ENCODE results near the gene PGRMC1.
"Not testable (repeated sequence)": the region's sequence is repeated elsewhere in the genome, so short reads cannot be mapped to it uniquely, and the experiment has no call there.

Gene PGRMC1

DNA sequence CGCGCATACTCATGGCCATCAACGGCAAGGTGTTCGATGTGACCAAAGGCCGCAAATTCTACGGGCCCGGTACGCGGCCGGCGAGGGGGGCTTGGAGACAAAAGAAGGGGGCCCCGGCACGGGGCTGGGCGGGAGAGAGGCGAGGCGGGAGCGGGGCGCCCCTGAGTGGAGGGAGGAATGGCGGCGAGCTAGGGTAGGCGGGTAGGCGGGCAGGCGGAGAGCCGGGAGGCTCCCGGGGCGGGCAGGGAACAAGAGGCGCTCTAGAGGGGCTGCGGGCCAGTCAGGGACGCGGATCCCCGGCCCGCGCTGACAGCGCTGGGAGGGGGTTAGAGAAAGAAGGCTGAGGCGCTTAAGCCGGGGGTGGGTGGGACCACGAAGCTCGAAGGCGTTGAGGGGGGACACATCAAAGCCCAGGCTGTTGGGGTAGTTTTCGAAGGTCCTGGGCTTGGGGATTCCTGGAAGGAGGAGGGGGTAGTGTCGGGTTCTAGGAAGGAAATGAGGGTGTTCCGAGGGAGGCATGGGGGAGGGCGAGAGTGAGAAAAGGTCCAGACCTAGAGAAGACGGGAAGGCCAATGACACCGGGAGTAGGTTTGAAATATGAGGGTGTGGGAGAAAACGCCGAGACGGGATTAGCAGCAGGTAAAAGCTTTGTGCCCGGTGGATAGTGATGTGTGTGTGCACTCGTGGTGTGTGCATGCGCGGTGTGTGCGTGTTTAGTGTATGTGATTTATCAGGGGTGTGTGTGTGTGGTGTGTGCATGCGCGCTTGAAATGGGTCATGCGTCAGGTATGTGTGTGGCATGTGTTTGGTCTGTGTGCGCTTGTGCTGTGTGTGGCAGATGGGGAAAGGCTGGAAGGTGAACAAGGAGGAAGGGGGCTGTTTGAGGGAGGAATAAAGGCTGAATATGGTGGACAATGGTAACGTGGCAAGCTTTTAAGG lies 807 bp downstream of the PGRMC1 start:
- peak; percentile 1 for DNase-seq

DNA sequence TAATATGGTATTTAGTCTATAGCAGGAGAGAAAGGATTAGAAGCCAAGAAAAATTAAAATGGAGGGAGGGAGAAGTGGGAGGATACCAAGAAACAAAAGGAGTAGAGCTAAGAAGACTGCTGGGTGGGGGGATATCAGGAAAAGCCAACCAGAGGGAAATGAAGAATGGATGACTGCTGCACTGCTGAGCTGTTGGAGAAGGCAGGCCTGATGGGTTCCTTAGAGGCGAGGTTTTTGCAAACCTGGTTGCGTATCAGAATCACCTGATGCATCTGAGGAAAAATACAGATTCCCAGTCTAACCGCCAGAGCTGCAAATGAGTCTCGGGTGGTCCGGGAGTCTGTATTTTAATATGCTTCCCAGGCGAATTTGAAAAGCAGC lies 1.5 kb downstream of the PGRMC1 start:
- no peak for DNase-seq

DNA sequence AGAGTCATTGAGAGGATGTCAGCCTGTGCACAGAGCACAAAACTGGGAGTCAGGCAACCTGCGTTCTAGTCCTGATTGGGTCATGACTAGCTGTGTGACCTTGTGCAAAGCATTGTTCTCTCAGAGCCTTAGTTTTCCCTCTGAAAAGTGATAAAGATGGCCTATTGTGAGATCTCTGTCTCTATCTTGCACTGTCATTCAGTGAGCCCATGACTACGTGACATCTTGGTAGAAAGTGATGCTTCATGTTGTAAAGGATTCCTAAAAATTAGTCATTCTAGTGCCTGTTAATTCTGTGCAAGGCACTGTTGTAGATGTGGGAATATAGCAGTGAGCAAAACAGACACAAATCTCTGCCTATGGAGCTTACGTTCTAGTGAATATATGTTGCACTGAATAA lies 2.5 kb downstream of the PGRMC1 start:
- DNase-seq: no peak

DNA sequence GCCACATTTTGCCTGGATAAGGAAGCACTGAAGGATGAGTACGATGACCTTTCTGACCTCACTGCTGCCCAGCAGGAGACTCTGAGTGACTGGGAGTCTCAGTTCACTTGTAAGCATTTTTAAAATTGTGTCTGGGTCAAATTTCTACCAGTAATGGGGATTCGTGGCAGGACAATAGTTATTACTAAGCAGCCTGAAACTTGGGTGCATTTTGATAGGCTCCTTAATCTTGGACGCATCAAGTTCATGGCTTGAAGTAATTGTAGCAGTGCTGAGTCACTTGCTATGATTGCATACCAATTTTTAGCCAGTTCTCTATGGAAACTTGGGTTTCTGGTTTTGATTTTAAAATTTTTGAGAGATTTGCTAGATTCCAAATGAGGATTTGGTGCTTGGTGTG lies 4.3 kb downstream of the PGRMC1 start:
- DNase-seq: no peak

DNA sequence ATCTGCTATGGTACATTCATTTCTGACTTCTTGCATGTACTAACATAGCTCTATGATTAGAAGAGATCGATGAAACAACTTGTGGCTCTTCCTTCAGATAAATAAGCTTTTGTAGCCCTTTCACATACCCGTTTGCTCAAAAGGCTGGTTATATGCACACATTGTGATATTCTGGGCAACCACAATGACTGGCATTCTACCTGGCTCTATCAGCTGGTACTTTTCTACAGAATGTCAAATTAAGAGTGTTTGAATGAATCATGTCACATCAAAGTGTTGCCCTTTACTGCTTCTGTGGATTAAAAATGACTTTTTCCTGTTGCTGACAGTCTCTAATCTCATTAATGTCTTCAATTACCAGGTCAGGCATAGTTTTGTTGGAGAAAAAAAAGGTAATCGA lies 11.6 kb downstream of the PGRMC1 start:
- no peak for DNase-seq

DNA sequence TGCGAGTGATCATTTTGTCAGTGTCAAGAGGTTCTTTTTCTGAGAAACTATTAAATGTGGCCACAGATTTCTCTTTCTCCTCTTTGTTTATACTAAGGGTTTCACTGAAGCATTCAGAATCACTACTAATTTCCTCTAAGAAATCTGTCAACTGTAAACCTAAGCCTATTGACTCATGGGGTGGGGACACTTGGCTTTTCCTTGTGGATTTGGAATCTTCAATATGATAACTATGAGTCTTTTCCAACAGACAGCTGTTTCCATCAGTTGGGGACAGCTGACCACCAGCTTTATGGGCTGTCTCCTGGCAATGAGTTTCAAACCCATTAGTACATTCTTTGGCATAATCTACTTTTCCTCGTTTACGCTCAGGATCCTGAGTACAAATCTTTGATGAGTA lies 13.8 kb downstream of the PGRMC1 start:
- DNase-seq: no peak

DNA sequence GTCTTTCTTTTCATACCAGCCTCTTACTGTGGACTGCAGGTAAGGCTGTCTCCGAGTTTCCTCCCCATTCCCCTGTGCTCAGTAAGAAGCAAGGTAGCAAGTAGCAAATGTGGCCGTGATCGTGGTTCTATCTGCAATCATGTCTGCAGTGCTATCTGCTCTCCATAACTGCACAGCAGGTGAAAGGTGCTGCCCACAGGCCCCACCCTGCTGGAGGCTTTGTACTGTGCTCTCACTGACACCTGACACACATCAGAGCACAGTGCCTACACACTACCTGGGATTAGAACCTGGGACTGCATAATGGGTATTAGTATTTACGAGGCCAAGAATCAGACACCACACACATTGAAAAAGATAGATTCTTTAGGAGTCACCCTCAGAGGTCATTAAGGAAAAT lies 15.3 kb downstream of the PGRMC1 start:
- no peak for DNase-seq

DNA sequence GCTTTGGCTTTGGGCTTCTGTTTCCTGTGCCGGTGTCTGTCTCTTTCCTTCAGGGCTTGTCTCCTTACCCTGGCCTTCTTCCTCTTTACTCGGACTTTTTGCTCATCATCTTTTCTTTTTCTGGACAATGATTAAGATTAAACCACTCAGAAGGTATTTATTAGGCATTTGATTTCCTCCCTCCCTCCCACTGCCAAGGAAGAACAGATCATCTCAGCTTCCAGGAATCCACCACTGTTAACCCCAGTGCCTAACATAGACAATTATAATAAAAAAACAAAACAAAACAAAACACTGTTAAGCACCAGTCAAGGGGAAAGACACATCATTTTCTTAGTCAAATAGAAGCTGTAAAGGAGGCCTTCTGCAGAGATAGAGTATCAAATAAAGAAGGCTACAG lies 16.6 kb downstream of the PGRMC1 start:
- DNase-seq: no peak

DNA sequence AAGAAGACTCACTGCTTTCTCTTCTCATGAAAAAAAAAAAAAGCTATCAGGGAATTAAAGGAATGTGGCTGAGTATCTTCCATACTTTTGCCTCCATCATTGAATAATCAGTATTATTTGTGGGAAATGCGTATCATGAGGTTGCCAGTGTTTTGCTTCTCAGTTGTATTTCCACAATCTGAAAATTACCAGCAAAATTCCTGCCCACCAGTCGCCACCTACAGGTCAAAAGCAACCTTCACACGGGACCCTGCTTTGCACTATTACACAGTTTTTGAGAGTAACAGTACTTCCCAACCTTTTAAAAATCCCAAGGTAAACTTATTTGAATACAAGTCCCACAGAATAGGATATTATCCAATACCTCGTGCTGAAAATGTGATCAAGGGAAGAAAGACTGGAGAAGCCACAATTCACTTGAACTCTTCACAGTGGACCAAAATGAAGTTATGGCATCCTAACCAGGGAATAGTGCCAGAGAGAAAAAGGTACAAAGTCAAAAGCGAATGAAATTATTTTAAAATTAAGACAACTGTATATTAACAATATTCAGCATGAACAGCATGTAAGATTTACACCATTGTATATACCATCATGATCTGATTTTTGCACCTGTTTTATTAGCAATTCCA lies 30.4 kb downstream of the PGRMC1 start:
- DNase-seq: no peak

DNA sequence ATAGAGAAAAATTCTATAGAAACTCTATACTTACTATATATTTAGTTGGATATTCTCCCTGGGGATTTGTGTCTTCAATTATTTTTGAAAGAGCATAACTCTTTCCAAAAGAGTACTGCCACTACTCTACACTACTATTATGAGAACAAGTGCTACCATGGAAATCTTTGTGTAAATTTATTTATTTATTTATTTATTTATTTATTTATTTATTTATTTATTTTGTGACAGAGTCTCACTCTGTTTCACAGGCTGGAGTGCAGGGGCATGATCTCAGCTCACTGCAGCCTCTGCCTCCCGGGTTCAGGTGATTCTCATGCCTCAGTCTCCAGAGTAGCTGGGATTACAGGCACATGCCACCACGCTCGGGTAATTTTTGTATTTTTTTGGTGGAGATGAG lies 31.0 kb downstream of the PGRMC1 start:
- not testable (repeated sequence) for DNase-seq

DNA sequence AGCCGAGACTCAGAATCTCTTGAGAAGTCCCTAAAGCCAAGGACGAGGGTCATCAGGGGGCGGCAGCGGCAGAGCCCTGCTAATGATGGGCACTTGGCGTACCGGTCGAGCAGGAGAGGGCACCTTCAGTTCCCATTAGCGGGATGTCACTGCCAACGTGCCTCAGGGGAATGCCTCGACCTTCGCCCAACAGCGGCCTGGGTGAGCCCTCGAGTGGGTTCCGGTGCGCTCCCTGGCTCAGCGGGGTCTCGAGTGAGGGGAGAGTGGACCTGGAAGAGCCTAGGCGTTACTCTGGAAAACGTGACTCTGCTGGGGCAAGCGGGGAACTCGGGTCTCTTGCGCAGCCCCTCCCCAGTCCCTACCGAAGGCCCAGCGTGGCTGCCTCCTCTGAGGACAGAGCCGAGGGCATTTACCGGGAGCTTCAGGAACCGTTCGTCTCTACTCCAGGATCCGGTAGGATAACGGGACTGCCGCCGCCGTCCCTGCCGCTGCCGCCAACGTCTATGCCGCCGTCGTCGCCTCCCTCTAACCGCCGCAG lies 36.9 kb downstream of the PGRMC1 start:
- no peak for DNase-seq

DNA sequence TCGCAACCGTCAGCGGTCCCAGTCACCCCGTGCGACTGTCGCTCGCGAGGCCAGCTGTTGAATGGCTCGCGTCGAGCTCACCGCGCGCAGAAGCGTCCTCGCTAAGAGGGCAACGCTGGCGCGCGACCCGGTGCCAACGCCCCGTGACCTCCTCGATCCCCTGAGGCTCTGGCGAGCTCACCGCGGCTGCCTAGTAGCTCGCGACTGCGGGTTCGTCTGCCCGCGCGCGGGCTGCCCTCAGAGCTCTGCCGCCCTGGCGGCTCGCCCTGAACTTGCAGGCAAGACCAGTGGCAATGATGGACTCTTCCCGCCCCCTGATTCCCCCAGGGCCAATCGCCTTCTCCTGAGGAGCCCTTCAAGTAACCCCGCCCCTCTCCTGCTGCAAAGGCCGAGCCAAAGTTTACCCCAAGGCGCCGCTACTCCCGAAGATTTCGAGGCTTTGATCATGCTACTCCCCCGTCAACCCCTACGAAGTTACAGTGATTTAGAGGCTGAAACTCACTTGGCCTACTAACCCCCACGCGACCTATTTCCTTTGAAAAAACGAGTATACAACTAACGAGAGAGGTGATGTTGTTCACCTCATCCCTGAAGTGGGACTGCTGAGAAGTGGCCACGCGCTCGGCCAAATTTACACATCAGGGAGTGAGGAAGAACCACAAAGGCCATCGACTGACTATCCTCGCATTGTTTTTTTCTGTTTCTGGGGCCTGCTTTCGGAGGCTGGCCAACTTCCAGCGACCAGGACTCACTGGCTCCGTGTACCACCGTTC lies 37.5 kb downstream of the PGRMC1 start:
- no peak for DNase-seq

DNA sequence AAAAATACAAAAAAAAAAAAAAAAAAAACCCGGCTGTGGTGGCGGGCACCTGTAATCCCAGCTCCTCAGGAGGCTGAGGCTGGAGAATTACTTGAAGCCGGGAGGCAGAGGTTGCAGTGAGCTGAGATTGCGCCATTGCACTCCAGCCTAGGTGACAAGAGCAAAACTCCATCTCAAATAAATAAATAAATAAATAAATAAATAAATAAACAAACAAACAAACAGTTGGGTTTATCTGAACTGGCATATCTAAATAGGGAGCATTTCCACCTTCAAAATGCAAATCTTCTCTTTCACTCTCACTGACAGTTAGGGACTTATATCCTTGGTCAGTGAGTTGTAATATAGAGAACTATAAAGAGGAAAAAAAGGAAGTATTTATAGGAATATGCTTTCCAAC lies 46.3 kb downstream of the PGRMC1 start:
- not testable (repeated sequence) for DNase-seq

DNA sequence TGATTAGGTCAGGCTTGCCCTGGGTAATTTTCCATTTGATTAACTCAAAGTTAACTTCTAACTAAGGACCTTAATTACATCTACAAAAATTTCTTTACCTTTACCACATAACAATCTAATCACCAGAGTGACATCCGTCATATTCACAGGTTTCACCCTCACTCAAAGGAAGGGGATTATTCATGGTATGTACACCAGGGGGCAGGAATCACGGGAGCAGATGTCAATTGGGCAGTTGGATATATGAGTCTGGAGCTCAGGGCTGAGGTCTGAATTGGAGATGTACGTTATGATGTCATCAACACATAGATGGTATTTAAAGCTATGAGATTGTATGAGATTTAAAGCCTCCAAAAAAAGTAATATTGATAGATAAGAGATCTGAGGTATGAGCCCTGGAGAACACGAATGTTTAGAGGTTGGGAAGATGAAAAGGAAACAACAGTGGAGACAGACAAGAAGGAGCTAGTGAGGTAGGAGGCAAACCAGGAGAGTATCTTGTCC lies 52.9 kb downstream of the PGRMC1 start:
- DNase-seq: no peak

DNA sequence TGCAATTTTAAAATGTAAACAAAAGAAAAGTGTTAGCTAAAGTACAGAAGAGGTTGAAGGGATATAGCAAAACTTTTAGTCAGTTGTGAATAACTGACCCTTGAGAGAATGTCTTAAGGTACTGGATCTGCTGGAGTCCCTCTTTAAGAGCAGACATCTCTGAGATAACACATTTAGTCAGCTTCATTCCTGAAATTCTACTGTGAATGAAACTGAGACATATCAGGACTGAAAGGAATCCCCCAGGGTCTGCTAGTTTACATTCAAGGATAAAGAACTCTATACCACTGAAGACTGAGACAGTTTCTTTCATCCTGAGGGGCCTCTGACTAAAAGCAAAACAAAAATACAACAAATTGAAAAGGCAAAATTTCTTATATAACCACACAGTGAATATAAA lies 54.4 kb downstream of the PGRMC1 start:
- no peak for DNase-seq

DNA sequence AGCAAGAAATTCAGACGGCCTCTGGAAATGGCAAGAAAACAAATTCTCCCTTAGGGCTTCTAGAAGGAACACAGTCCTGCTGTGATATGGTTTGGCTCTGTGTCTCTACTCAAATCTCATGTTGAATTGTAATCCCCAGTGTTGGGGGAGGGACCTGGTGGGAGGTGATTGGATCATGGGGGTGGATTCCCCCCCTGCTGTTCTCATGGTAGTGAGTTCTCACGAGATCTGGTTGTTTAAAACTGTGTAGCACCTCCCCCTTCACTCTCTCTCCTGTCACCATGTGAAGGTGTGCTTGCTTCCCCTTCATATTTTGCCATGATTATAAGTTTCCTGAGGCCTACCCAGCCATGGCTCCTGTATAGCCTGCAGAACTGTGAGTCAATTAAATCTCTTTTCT lies 55.2 kb downstream of the PGRMC1 start:
- DNase-seq: not testable (repeated sequence)

DNA sequence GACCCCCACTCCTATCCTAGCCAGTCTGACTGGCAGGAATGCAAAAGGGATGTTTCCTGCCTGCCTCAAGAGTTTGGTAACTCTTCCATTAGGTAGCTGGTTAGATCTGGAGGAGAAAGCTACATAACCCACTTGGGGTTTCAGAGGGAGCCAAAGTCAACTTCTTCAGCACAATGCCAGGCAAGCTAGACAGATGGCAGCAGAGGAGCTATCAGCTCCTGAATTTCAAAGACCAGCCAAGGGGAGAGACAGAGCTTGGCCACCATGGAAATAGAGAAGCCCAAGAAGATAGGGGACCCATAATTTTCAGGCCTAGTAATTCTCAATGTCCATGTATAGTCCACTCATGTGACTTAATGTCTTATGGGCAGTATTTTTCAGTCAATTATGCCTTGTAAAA lies 56.4 kb downstream of the PGRMC1 start:
- no peak for DNase-seq
